ENCODE data around the gene DRG1. TPM values are rescaled to one million over a fixed set of nuclear protein-coding genes. Genes with fewer than 3 reads are reported as not detected.

Gene DRG1
- total and polyA plus RNA-seq, 4 donors: 39.6 to 47.1 (median 41.9) TPM

GRCh38 chr22:31446208-31446607 is 46.8 kb downstream of the DRG1 start:
- ATAC-seq (ENCODE audit: insufficient read depth, low FRiP score) (no peak), DNase-seq (no peak)
- WGBS, 2 donors: 92 to 95% methylated on average over 3 of the region's 3 CpGs
- no peak for TF ChIP-seq CTCF (IDR thresholded peaks at IDR 0.05; ENCODE audit: control extremely low read depth, extremely low read depth)
- H3K27ac ChIP-seq (ENCODE audit: low read depth in 1 of 2, low read length in 1 of 2): peak overlapping the region in 1 of 2 donors; percentile 17
- H3K4me1 ChIP-seq (ENCODE audit: control insufficient read depth in 5 of 5, insufficient read depth in 5 of 5, low read length in 5 of 5): peaks cover 0 to 13% (median 0%) of the 10 kb centered on the region in 5 donors
- H3K9ac ChIP-seq (ENCODE audit: insufficient read depth in 1 of 2, low read length in 2 of 2): no peak overlapping the region
- H3K27me3 ChIP-seq (ENCODE audit: control insufficient read depth in 3 of 3, insufficient read depth in 3 of 3, low read length in 2 of 3): no peaks in the 10 kb centered on the region
- H3K36me3 ChIP-seq (ENCODE audit: control insufficient read depth in 4 of 4, insufficient read depth in 4 of 4, low read length in 4 of 4): peaks cover 22 to 44% (median 40%) of the 10 kb centered on the region in 4 donors
- H3K4me3 ChIP-seq: no peak overlapping the region
- H3K9me3 ChIP-seq (ENCODE audit: control insufficient read depth in 4 of 4, insufficient read depth in 3 of 4, low read length in 3 of 4): no peaks in the 10 kb centered on the region

GRCh38 chr22:31446767-31447166 is 47.4 kb downstream of the DRG1 start:
- Histone ChIP-seq H3K4me3 (no peak overlapping the region), H3K27me3 (ENCODE audit: control insufficient read depth in 3 of 3, insufficient read depth in 3 of 3, low read length in 2 of 3) (no peaks in the 10 kb centered on the region), H3K9me3 (ENCODE audit: control insufficient read depth in 4 of 4, insufficient read depth in 3 of 4, low read length in 3 of 4) (no peaks in the 10 kb centered on the region), H3K36me3 (ENCODE audit: control insufficient read depth in 4 of 4, insufficient read depth in 4 of 4, low read length in 4 of 4) (peaks cover 21 to 40% (median 36%) of the 10 kb centered on the region in 4 donors), H3K9ac (ENCODE audit: insufficient read depth in 1 of 2, low read length in 2 of 2) (no peak overlapping the region), H3K27ac (ENCODE audit: low read depth in 1 of 2, low read length in 1 of 2) (no peak overlapping the region), H3K4me1 (ENCODE audit: control insufficient read depth in 5 of 5, insufficient read depth in 5 of 5, low read length in 5 of 5) (peaks cover 0 to 13% (median 0%) of the 10 kb centered on the region in 5 donors)
- TF ChIP-seq CTCF (IDR thresholded peaks at IDR 0.05; ENCODE audit: control extremely low read depth, extremely low read depth): no peak
- ATAC-seq (ENCODE audit: insufficient read depth, low FRiP score) (no peak), DNase-seq (no peak)
- 94 to 95% methylated on average over 2 of the region's 2 CpGs for WGBS, 2 donors

- H3K9me3 ChIP-seq (ENCODE audit: control insufficient read depth in 4 of 4, insufficient read depth in 3 of 4, low read length in 3 of 4): no peaks in the 10 kb centered on the region
- no peaks in the 10 kb centered on the region for H3K27me3 ChIP-seq (ENCODE audit: control insufficient read depth in 3 of 3, insufficient read depth in 3 of 3, low read length in 2 of 3)
- H3K36me3 ChIP-seq (ENCODE audit: control insufficient read depth in 4 of 4, insufficient read depth in 4 of 4, low read length in 4 of 4): peaks cover 15 to 37% (median 31%) of the 10 kb centered on the region in 4 donors
- DNase-seq (no peak), ATAC-seq (ENCODE audit: insufficient read depth, low FRiP score) (no peak)
- no peak for TF ChIP-seq CTCF (IDR thresholded peaks at IDR 0.05; ENCODE audit: control extremely low read depth, extremely low read depth)
- no peak overlapping the region for H3K9ac ChIP-seq (ENCODE audit: insufficient read depth in 1 of 2, low read length in 2 of 2)
- H3K4me1 ChIP-seq (ENCODE audit: control insufficient read depth in 5 of 5, insufficient read depth in 5 of 5, low read length in 5 of 5): peaks cover 0 to 13% (median 0%) of the 10 kb centered on the region in 5 donors
- no peak overlapping the region for H3K27ac ChIP-seq (ENCODE audit: low read depth in 1 of 2, low read length in 1 of 2)
- no peak overlapping the region for H3K4me3 ChIP-seq
- WGBS, 2 donors: 97% methylated on average over 3 of the region's 3 CpGs
These were observed 47.9 kb downstream of the DRG1 start for GRCh38 chr22:31447337-31447736.

GRCh38 chr22:31448382-31448781 is 49.0 kb downstream of the DRG1 start:
- DNase-seq (no peak), ATAC-seq (ENCODE audit: insufficient read depth, low FRiP score) (no peak)
- Histone ChIP-seq H3K4me1 (ENCODE audit: control insufficient read depth in 5 of 5, insufficient read depth in 5 of 5, low read length in 5 of 5) (peaks cover 0 to 9% (median 0%) of the 10 kb centered on the region in 5 donors), H3K4me3 (no peak overlapping the region), H3K9ac (ENCODE audit: insufficient read depth in 1 of 2, low read length in 2 of 2) (no peak overlapping the region), H3K27me3 (ENCODE audit: control insufficient read depth in 3 of 3, insufficient read depth in 3 of 3, low read length in 2 of 3) (no peaks in the 10 kb centered on the region), H3K36me3 (ENCODE audit: control insufficient read depth in 4 of 4, insufficient read depth in 4 of 4, low read length in 4 of 4) (peaks cover 9 to 34% (median 26%) of the 10 kb centered on the region in 4 donors), H3K9me3 (ENCODE audit: control insufficient read depth in 4 of 4, insufficient read depth in 3 of 4, low read length in 3 of 4) (no peaks in the 10 kb centered on the region), H3K27ac (ENCODE audit: low read depth in 1 of 2, low read length in 1 of 2) (no peak overlapping the region)
- 78 to 86% methylated on average over 2 of the region's 2 CpGs for WGBS, 2 donors
- no peak for TF ChIP-seq CTCF (IDR thresholded peaks at IDR 0.05; ENCODE audit: control extremely low read depth, extremely low read depth)

Data from lung (tissue), 12 donors.